Hematopoietic multipotent progenitor cell treated with erythropoietin and hydrocortisone succinate and interleukin-3 and kit ligand, for 4 days (in vitro differentiated cells): ENCODE results near the gene BDP1.
A peak's percentile ranks its signal among the peaks of the same experiment; 100 is the strongest.
"Not testable (repeated sequence)": the region's sequence is repeated elsewhere in the genome, so short reads cannot be mapped to it uniquely, and the experiment has no call there.

Experiments used
- DNase-seq: peaks from one replicate; pipeline ENCODE4 v3.0.0-alpha.2; 2015

The BDP1 gene

DNA sequence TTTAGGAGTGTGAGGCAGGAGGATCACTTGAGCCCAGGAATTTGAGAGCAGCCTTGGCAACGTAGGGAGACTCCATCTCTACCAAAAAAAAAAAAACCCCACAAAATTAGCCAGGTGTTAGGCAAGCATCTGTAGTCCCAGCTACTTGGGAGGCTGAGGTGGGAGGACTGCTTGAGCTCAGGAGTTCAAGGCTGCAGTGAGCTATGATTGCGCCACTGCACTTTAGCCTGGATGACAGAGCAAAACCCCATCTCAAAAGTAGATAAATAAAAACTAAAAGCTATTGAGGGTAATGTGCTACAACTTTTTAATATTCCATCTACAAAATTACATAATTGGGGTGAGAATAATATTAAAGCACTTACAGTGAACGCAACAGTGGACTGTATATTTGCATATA, 5.9 kb downstream of the BDP1 start:
- no peak for DNase-seq

DNA sequence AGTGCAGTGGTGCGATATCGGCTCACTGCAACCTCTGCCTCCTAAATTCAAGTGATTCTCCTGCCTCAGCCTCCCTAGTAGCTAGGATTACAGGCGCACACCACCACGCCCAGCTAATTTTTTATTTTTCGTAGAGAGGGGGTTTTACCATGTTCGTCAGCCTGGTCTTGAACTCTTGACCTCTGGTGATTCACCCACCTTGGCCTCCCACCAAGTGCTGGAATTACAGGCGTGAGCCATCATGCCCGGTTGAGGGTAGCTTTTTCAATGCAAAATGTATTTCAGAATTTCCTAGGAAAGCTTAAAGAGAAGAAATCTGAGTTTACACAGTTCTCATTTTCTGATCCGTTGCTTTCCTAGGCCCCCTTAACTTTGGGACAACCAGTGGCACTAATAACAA, 15.7 kb downstream of the BDP1 start:
- DNase-seq, result no peak

DNA sequence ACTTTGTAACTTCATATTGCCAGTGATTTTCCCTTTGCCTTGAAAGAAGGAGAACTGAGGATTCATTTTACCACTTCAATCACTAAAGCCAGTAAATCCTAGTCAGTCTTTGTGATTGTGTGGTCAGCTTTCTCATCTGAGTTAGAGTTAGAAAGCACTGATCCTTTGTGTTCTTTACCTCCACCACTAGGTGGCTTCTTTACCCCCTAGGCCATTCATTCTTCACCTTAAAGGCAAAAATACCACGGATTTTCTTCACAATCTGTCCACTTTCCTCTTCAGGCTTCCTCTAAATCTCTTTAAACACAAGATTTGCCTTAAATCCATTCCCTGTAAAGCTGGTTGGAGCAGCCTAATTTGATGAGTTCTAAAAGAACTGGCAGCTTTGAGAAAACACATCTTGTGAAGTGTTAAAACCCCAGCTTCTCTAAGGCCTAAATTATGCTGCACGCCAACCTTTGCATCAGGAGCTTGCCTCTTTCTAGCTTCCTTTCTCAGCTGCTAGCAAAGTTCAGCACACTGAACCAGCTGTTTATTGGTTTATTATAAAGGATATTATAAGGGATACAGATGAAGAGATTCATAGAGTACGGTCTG, 20.4 kb downstream of the BDP1 start:
- peak; percentile 59 for DNase-seq

DNA sequence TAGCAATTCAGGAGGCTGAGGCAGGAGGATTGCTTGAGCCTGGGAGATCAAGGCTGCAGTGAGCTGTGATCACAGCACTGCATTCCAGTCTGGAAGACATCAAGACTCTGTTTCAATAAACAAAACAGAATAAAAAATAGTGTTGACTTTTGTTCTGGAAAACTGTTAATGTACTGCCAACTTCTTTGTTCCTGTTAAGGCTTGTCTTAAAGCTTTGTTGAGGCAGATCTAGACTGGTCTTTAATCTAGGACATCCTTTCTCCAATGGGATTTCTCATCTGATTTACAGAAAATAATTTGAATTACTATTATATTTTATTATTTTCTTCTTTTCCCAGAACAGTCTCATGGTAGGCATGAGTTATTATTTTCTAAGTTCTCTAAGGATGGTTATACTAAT, 26.0 kb downstream of the BDP1 start:
- DNase-seq, result no peak

DNA sequence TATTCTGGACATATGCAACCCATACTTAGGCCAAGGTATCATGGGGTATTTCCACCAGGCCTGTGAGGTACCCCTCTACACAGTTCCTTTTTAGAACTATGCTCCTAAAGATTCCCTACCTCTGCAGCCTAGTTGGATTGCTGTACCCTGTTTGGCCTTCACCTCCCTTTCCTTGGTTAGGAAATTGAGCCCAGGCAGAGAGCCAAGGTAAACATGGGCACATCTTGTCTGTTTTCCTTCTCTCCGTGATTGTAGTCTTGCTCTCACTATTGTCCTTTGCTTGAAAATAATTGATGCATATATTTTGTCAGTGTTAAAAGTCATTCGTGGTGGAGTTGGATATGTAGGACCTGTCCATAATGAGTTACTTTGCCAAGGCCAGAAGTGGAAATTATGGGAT, 26.7 kb downstream of the BDP1 start:
- DNase-seq, result no peak

DNA sequence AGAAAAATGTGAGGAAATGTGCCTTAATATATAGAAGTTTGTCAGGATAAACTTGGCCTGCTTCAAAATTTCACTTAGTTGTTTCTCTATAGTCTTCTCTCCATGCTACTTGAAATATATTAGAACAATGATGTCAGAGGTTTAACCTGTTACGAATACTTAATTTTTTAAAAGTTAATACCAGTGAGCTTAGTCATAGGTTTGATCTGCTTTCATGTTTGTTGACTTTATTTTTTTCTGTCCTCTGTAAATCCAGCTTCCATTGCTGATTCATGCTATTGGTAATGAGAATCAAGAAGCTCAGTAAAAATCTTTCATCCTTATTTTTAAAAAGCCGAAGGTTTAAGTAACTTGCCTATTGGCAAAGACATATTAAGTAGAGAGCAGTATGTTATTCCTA, 27.9 kb downstream of the BDP1 start:
- no peak for DNase-seq

DNA sequence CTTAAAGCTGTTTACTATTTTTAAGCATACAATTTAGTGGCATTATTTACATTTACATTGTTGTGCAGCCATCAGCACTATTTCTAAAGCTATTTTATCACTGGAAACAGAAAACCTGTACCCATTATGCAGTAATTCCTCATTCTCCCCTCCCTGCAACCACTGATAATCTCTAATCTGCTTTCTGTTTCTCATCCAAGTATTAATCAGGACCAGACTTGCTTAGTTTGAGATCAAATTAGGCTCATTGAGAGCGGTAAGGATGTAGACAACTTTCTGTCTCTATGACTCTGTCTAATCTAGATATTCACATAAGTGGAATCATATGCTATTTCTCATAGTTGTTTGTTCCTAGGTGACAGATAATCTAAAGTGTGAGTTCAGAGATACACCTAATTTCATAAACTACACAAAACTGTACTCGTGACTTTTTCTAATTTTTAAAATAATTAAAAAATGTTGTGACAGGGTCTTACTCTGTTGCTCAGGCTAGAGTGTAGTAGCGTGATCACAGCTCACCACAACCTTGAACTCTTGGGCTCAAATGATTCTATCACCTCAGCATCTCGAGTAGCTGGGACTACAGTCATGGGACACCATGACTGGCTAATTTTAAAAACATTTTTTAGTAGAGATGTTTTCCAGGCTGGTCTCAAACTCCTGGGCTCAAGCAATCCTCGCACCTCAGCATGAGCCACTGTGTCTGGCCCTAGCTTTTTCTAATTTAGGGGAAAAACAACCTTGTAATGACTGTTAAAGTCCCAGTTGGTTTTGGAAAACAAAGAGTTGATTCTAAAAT, 37.6 kb downstream of the BDP1 start:
- no peak for DNase-seq

DNA sequence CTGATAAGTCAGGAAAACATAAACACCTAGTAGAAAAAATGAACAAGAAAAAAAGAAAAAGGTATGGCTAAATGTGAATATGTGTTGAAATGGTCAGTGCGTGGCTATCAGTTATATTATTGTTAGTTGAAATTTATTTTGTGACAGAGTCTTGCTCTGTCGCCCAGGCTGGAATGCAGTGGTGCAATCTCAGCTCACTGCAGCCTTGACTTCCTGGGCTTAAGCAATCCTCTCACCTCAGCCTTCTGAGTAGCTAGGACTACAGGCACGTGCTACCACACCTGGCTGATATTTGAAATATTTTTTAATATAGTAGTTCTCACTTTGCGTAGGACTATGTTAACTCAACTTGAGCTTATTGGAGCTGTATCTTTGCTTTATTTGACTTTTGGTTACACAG, 38.8 kb downstream of the BDP1 start:
- not testable (repeated sequence) for DNase-seq

DNA sequence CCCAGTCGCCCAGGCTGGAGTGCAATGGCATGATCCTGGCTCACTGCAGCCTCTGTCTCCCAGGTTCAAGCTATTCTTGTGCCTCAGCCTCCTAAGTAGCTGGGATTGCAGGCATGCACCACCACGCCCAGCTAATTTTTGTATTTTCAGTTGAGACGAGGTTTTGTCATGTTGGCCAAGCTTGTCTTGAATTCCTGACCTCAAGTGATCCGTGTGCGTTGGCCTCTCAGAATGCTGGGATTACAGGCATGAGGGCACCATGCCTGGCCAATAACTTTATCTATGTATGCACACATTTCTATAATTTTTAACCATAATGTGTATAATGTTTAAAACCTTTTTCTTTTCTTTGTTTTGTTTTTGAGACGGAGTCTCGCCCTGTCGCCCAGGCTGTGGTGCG, 43.3 kb downstream of the BDP1 start:
- not testable (repeated sequence) for DNase-seq

DNA sequence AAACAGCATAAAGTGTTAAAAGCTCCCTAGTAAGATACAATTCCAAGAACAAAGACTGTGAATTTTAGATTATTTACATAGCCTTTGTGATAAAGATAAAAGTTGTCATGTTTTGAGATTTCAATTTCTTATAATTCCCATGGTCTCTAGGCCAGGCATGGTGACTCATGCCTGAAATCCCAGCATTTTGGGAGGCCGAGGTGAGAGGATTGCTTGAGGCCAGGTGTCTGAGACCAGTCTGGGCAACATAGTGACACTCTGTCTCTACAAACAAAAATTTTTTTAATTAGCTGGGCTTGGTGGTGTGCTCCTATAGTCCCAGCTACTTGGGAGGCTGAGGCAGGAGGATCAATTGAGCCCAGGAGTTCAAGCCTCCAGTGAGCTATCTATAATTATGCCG, 48.1 kb downstream of the BDP1 start:
- no peak for DNase-seq

DNA sequence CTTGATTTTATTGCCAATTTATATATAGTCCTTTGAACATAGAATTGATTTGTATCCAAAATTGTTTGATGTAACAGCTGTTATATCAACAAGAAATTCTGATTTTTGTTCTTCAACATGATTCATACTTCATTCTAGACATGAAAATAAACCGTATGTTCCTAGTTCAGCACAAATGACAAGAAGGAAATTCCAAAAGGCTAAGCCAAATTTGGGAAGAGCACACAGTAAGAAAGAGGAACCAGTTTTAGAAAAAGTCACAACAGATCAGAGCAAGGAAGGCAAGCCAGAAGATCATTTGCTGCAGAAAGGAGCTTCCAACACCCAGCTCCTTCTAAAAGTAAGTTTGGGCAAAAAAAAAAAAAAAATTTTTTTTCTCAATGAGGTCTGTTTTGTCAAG, 66.7 kb downstream of the BDP1 start:
- no peak for DNase-seq

DNA sequence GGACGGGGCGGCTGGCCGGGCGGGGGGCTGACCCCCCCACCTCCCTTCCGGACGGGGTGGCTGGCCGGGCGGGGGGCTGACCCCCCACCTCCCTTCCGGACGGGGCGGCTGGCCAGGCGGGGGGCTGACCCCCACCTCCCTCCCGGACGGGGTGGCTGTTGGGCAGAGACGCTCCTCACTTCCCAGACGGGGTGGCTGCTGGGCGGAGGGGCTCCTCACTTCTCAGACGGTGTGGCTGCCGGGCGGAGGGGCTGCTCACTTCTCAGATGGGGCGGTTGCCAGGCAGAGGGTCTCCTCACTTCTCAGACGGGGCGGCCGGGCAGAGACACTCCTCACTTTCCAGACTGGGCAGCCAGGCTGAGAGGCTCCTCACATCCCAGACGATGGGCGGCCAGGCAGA, 70.2 kb downstream of the BDP1 start:
- not testable (repeated sequence) for DNase-seq

DNA sequence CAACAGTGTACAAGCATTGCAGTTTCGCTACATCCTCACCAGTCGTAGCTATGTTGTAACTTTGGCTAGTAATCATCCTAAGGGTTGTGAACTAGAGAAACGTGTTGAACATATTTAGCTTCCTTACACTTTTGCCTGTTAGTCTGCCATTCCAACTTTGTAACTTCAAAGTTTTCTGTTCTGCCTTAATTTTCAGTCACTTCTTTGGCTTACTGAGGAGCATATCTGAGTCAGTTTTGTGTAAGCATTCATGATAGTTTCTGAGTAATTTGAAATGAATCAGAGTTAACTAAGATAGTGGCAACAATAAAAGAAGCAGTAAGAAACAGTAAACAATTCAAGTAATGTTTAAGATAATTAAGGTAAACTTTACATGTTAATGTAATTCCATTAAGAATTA, 72.8 kb downstream of the BDP1 start:
- DNase-seq, result no peak

DNA sequence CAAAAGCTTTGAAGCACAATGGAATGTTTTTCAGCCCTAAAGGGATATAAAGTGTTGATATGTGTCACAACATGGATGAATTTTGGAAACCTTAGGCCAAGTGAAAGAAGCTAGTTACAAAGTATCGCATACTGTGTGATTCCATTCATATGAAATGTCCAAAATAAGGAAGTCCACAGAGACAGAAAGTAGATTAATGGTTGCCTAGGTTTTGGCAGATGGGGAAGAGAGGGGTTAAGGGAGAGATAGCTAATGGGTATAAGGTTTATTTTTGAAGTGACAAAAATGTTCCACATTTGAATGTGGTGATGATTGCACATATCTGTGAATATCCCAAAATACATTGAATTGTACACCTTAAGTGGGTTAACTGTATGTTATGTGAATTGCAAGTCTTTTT, 74.2 kb downstream of the BDP1 start:
- DNase-seq, result peak; percentile 30

DNA sequence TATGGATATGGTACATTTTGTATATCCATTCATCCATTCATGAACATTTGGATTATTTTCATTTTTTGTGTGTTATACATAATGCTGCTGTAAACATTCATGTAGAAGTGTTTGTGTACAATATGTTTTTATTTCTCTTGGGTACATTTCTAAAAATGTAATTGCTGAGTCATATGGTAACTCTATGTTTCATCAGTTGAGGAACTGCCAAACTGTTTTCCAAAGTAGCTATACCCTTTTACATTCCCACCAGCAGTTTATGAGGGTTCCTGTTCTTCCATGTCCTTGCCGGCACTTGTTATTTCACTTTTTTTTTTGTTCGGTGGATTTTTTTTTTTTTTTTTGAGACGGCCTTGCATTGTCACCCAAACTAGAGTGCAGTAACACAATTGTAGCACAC, 77.7 kb downstream of the BDP1 start:
- peak; percentile 12 for DNase-seq

DNA sequence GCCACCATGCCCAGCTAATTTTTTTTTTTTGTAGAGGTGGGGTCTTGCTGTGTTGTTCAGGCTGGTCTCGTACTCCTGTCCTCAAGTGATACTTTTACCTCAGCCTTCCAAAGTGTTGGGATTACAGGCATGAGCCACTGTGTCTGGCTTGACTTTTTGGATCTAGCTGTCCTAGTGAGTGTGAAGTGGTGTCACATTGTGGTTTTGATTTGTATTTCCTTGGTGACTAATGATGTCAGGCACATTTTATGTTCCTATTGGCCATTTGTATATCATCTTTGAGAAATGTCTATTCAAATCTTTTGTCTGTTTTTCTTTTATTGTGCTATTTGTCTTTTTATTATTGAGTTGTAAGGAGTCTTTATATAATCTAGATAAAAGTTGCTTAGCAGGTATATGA, 78.2 kb downstream of the BDP1 start:
- DNase-seq, result peak; percentile 64

DNA sequence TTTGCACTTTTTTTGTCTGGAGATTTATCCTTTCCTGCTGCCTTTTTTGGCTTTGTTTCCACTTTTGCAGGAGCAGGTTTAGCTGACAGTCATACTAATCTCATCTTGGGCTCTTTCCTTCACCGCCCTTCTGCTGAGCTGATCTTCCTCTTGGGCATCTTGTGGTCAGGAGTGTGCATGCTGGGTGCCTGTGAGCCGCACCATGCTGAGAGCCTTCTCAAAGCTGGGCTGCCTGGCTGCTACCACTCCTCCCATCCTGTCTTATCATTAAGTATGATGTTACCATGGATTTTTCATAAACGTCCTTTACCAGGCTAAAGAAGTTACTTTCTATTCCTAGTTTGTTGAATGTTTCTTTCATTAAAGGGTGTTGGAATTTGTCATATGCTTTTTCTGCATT, 82.2 kb downstream of the BDP1 start:
- peak; percentile 80 for DNase-seq

DNA sequence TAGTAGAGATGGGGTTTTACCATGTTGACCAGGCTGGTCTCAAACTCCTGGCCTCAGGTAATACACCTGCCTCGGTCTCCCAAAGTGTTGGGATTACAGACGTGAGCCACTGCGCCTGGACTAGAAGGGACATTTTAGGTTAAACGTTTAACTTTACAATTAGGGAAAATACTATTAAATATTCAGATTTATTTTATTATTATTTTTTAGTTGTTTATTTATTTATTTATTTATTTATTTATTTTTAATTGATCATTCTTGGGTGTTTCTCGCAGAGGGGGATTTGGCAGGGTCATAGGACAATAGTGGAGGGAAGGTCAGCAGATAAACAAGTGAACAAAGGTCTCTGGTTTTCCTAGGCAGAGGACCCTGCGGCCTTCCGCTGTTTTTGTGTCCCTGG, 95.4 kb downstream of the BDP1 start:
- DNase-seq, result not testable (repeated sequence)

DNA sequence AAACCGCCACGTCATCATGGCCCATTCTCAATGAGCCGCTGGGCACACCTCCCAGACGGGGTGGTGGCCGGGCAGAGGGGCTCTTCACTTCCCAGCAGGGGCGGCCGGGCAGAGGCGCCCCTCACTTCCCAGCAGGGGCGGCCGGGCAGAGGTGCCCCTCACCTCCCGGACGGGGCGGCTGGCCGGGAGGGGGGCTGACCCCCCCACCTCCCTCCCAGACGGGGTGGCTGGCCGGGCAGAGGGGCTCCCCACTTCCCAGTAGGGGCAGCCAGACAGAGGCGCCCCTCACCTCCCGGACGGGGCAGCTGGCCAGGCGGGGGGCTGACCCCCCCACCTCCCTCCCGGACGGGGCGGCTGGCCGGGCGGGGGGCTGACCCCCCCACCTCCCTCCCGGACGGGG, 96.1 kb downstream of the BDP1 start:
- DNase-seq, result not testable (repeated sequence)

DNA sequence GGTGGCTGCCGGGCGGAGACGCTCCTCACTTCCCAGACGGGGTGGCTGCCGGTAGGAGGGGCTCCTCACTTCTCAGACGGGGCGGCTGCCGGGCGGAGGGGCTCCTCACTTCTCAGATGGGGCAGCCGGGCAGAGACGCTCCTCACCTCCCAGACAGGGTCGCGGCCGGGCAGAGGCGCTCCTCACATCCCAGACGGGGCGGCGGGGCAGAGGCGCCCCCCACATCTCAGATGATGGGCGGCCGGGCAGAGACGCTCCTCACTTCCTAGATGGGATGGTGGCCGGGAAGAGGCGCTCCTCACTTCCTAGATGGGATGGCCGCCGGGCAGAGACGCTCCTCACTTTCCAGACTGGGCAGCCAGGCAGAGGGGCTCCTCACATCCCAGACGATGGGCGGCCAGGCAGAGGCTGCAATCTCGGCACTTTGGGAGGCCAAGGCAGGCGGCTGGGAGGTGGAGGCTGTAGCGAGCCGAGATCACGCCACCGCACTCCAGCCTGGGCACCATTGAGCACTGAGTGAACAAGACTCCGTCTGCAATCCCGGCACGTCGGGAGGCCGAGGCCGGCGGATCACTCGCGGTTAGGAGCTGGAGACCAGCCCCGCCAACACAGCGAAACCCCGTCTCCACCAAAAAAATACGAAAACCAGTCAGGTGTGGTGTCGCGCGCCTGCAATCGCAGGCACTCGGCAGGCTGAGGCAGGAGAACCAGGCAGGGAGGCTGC, 96.7 kb downstream of the BDP1 start:
- not testable (repeated sequence) for DNase-seq

DNA sequence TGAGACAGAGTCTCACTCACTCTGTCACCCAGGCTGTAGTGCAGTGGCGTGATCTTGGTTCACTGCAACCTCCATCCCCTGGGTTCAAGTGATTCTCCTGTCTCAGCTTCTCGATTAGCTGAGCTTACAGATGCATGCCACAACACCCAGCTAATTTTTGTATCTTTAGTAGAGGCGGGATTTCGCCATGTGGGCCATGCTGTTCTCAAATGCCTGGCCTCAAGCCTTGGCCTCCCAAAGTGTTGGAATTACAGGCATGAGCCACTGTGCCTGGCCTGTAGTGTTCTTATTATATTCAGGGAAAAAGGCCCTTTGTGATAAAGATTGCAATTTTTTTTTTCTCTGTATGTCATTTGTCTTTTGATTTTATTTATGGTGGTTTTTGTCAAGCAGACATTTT, 107.7 kb downstream of the BDP1 start:
- DNase-seq, result no peak

DNA sequence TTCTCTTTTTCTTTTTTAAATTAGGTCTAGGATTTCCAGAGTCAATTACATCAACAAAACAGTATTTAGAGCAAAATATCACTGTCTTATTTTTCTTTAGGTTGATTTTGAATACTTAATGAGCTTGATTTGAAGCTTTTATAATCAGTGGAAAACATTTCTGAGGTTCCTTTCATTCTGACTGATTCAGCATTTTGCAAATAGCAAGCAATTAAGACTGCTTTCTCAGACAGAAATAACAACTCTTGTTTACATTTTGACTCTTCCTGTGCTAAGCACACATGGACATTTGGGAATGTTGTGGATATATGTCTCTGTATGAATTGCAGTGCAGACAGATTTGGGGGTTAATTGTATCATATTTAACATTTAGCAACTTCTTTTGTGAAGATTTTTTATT, 109.4 kb downstream of the BDP1 start:
- no peak for DNase-seq

DNA sequence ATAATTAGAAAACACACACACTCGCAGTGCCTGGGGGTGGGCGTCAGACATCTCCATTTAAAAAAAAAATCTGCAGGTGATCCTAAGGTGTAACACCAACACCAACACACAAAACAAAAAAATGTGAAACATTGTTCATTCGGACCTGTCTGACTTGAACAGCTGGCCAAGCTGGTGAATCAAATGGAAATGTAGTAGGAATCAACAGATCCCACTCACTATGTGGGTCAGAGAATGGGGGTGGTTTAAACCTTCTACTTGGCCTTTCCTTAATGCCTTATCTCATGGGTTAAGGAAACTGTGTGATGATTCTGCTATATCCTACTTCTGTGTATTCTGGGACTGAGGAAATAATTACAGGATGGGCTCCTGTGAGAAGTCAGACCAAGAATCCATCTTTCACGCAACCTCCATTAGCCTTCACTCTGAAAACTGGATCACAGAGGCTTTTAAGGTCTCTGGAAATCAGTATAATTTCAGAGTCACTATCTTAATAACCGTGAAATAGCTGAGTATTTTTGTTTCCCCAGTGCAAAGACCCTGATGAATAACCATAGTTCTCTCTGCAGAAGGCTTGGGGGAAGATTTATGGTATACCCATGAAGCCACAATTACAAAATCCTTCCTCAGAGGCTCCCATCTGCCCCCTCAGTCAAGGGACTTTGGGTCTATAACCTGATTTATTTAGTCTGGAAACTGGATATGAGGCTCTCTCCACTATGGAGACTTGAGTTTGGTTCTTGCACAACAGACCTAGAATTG, 114.5 kb downstream of the BDP1 start:
- DNase-seq, result no peak
